Aorta (tissue), 5 donors: Measurements from ENCODE around the gene HOXD4. TPM values are rescaled to one million over a fixed set of nuclear protein-coding genes. Genes with fewer than 3 reads are reported as not detected.

ENCODE experiments used
- ATAC-seq: fragments of 200-7000 bp; cut with Tn5 transposase; one replicate; pipeline ENCODE4 v1.9.1; 2022; ENCODE audit warnings: moderate library complexity; ENCODE audit not compliant: low FRiP score
- DNase-seq, 2 donors: peaks; one replicate each; pipeline ENCODE4 v3.0.0-alpha.2; 2020
- H3K27ac ChIP-seq, 2 donors: one replicate each; pipeline ENCODE4 v1.5.1; 2013; ENCODE audit warnings: low read length in 2 of 2, mild to moderate bottlenecking in 2 of 2, moderate library complexity in 2 of 2, control low read depth in 1 of 2, inconsistent platforms in 1 of 2, low read depth in 1 of 2
- H3K27me3 ChIP-seq, 2 donors: one replicate each; pipeline ENCODE4 v1.6.1; 2013; ENCODE audit warnings: control low read depth in 1 of 2, low read length in 1 of 2, mild to moderate bottlenecking in 1 of 2, moderate library complexity in 1 of 2; ENCODE audit not compliant: insufficient read depth in 2 of 2, control insufficient read depth in 1 of 2
- H3K36me3 ChIP-seq, 2 donors: one replicate each; pipeline ENCODE4 v1.6.1; 2013; ENCODE audit warnings: control low read depth in 1 of 2, low read length in 1 of 2, mild to moderate bottlenecking in 1 of 2; ENCODE audit not compliant: insufficient read depth in 2 of 2, control insufficient read depth in 1 of 2
- H3K4me1 ChIP-seq, 2 donors: one replicate each; pipeline ENCODE4 v1.6.1; 2013; ENCODE audit warnings: low read length in 2 of 2, control low read depth in 1 of 2, mild to moderate bottlenecking in 1 of 2, moderate library complexity in 1 of 2; ENCODE audit not compliant: insufficient read depth in 2 of 2, control insufficient read depth in 1 of 2
- H3K4me3 ChIP-seq, 2 donors: one replicate each; pipeline ENCODE4 v1.5.1; 2013; ENCODE audit warnings: low read length in 2 of 2, control low read depth in 1 of 2, mild to moderate bottlenecking in 1 of 2
- H3K9me3 ChIP-seq: one replicate; pipeline ENCODE4 v1.6.1; 2013; ENCODE audit warnings: mild to moderate bottlenecking, low read length; ENCODE audit not compliant: control insufficient read depth
- WGBS, 2 donors: extraction: QIAGEN DNeasy Blood & Tissue Kit; methylation state at CpG; one replicate each; pipeline ENCODE4 v1.1.7; 2013; 5-methylcytosine and 5-hydroxymethylcytosine counted together
- intact Hi-C, 2 donors: fragments of 100-400 bp; cut with DNase I; formaldehyde crosslinking; loops; one replicate each; pipeline versions ENCODE4 v1.14.2 to v1.15.0; 2022
- long read RNA-seq, 2 donors: library from polyadenylated mRNA; unstranded; transcript quantifications; one replicate each; pipeline ENCODE4 v2.0.0, GENCODE V29; 2020 to 2021
- polyA plus RNA-seq, 2 donors: library from polyadenylated mRNA; stranded (reverse); fragments of 200-250 nt; gene quantifications; one replicate each; pipeline ENCODE4 v1.2.3, GENCODE V29; 2013
- total RNA-seq, 2 donors: library from RNA; stranded (reverse); fragmentation: NEBNext Ultra II Directional; extraction: Animal tissue kit (Norgen Biotek cat#: 25700); gene quantifications; one replicate each; pipeline ENCODE4 v1.2.1, GENCODE V29; 2021
- donor health status: healthy with polysubstance abuse.
- donor health status: Bipolar disorder and iron deficiency.
- donor health status: DM: no; HTN: no; CAD: no.
- donor health status: DM: no; HTN: no; CAD: no.
- donor health status: DM: yes; HTN: yes; CAD: no.

HOXD4 gene
- total RNA-seq (1 to 10 TPM; 7.7 to 9.8 TPM), polyA plus RNA-seq (1 to 10 TPM in 1 of 2 donors, not detected in 1; 7.7 TPM)
- long read RNA-seq, donor 1, partial matches to known transcripts, result 0 of 4 reads
- long read RNA-seq, donor 1, other reads (novel, unspliced or antisense), result 0 of 4 reads
- long read RNA-seq, donor 2, partial matches to known transcripts, result 0 of 1 reads
- long read RNA-seq, donor 2, other reads (novel, unspliced or antisense), result 0 of 1 reads

DNA sequence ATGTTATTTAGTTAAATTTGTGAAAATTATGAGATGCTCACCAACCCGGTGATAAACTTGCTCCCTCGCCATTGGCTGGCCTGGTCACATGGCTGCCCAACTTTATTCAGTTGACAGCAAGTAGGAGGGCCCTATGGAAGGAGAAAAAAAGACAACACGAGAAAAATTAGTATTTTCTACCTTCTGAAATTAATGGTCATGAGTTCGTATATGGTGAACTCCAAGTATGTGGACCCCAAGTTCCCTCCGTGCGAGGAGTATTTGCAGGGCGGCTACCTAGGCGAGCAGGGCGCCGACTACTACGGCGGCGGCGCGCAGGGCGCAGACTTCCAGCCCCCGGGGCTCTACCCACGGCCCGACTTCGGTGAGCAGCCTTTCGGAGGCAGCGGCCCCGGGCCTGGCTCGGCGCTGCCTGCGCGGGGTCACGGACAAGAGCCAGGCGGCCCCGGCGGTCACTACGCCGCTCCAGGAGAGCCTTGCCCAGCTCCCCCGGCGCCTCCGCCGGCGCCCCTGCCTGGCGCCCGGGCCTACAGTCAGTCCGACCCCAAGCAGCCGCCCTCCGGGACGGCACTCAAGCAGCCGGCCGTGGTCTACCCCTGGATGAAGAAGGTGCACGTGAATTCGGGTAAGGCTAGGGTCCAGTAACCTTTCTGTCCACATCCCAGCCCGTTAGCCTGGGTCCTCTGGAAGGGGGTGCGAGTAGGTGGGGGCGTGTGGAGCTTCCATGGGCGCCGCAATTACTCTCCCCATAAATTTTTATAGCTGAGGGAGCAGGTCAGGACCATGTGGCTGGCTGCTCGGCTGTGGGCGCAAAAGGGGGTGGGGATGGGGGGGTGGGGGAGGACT is at the start of gene HOXD4:
TSS of gene HOXD4 (plus strand) at position 109 of the 846 bp plus-strand sequence. CDS start at position 193, 84 bp downstream.
- Histone ChIP-seq H3K36me3 (no peaks in the 10 kb centered on the region), H3K4me1 (no peaks in the 10 kb centered on the region), H3K4me3 (no peak within 1 kb of the TSS), H3K27ac (no peak within 1 kb of the TSS), H3K27me3 (no peaks in the 10 kb centered on the region), H3K9me3 (no peaks in the 10 kb centered on the region)
- WGBS, 2 donors, result 46 to 71% methylated on average over 55 of the region's 55 CpGs
- intact Hi-C loops, result no loop called here
- DNase-seq (peak in 1 of 2 donors; percentile 67), ATAC-seq (peak; percentile 12)

- Histone ChIP-seq H3K9me3 (no peaks in the 10 kb centered on the region), H3K27ac (no peak overlapping the region), H3K4me3 (no peak overlapping the region), H3K4me1 (no peaks in the 10 kb centered on the region), H3K27me3 (peaks cover 0 to 5% of the 10 kb centered on the region in 2 donors), H3K36me3 (no peaks in the 10 kb centered on the region)
- intact Hi-C loops, result no loop called here
- DNase-seq (peak in 1 of 2 donors; percentile 8), ATAC-seq (no peak)
- WGBS, 2 donors, result 83% methylated on average over 5 of the region's 5 CpGs
Observed at GRCh38 chr2:176101842-176102241, 49.5 kb upstream of the HOXD4 start.

DNA sequence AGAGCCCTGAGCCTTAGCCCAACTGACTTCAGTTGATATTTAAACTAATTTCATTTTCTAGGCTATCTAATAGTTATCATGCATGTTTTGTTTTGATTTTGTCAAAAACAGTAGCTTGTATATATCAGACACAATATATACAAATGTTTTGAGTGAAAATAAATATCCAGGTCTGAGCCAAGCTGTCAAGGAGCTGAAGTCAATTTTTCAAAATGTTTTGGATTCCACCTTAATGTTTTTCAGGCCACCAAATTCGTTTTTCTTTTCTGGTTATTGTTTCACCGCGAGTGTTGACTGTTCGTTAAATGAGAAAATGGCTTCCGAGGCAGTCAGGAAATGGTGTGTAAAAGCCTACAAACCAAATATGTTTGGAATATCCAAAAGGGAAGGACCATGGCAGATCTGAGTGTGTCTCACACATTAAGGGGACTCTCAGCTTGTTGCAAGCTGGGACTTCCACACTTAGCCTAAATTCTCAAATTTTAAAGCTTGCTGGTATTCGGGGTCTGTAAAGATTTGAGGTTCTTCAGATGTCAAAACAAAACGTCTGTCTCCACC is 49.0 kb upstream of the HOXD4 start:
- DNase-seq, result no peak
- H3K27ac ChIP-seq, result no peak overlapping the region
- WGBS, 2 donors, result 60 to 62% methylated on average over 7 of the region's 7 CpGs
- no peaks in the 10 kb centered on the region for H3K9me3 ChIP-seq
- ATAC-seq, result no peak
- intact Hi-C loops, result no loop called here
- H3K27me3 ChIP-seq, result peaks cover 0 to 7% of the 10 kb centered on the region in 2 donors
- H3K36me3 ChIP-seq, result no peaks in the 10 kb centered on the region
- H3K4me1 ChIP-seq, result no peaks in the 10 kb centered on the region
- no peak overlapping the region for H3K4me3 ChIP-seq

- Histone ChIP-seq H3K27ac (no peak overlapping the region), H3K9me3 (no peaks in the 10 kb centered on the region), H3K4me1 (no peaks in the 10 kb centered on the region), H3K4me3 (no peak overlapping the region), H3K36me3 (no peaks in the 10 kb centered on the region), H3K27me3 (peaks cover 0 to 7% of the 10 kb centered on the region in 2 donors)
- WGBS, 2 donors, result 73 to 76% methylated on average over 7 of the region's 7 CpGs
- ATAC-seq (no peak), DNase-seq (no peak)
- intact Hi-C loops, result no loop called here
Observed at GRCh38 chr2:176103194-176103593, 48.2 kb upstream of the HOXD4 start.

- Histone ChIP-seq H3K9me3 (no peaks in the 10 kb centered on the region), H3K36me3 (no peaks in the 10 kb centered on the region), H3K27me3 (peaks cover 0 to 7% of the 10 kb centered on the region in 2 donors), H3K4me1 (no peaks in the 10 kb centered on the region), H3K27ac (no peak overlapping the region), H3K4me3 (no peak overlapping the region)
- DNase-seq, result peak in 1 of 2 donors; percentile 17
- intact Hi-C loops, result no loop called here
- no peak for ATAC-seq
- WGBS, 2 donors, result 20 to 22% methylated on average over 17 of the region's 17 CpGs
Observed at GRCh38 chr2:176103742-176104315, 47.5 kb upstream of the HOXD4 start.

DNA sequence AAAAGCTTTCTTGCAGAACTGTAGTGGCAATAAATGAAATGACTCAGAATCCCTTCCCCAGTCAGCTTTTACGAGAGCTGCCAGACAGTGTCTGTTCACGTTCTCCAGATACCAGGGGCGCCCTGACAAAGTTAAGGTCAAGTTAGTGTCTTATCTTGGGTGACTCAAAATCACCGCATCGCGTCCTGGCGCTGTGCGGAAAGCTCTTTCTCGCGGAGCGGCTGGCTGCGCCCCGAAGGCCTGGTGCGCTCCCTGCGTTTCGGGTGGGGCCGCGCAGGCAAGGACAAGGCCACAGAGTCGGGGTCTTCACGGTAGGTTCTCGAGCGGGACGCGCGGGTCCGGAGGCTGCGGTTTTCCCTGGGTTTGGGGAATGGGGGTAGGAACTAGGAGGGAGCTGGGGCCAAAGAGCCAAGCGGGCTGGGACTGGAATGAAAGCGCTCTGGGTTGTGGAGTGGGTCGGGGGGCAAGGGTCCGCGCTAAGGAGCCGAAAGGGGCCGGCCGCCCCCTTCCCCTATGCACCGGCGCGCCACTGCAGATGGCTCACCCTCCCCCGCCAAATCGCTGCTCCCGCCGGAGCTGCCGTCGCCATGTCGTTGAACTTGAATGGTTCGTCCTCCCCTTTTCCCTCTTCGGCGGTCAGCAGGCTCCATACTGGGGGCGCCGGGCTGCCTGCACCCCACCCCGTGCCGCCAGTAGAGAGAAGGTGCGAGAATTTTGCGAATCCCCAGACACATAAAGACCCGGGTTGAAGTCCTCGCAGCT is 46.9 kb upstream of the HOXD4 start:
- 5 to 6% methylated on average over 54 to 56 of the region's 56 CpGs for WGBS, 2 donors
- no peaks in the 10 kb centered on the region for H3K9me3 ChIP-seq
- peak in 1 of 2 donors; percentile 35 for DNase-seq
- intact Hi-C loops, result no loop called here
- no peaks in the 10 kb centered on the region for H3K4me1 ChIP-seq
- no peak overlapping the region for H3K27ac ChIP-seq
- no peaks in the 10 kb centered on the region for H3K36me3 ChIP-seq
- no peak overlapping the region for H3K4me3 ChIP-seq
- peaks cover 0 to 7% of the 10 kb centered on the region in 2 donors for H3K27me3 ChIP-seq
- peak; percentile 22 for ATAC-seq

- no peaks in the 10 kb centered on the region for H3K36me3 ChIP-seq
- peaks cover 0 to 7% of the 10 kb centered on the region in 2 donors for H3K27me3 ChIP-seq
- 11 to 13% methylated on average over 25 of the region's 25 CpGs for WGBS, 2 donors
- intact Hi-C loops, result no loop called here
- peak in 1 of 2 donors; percentile 43 for DNase-seq
- H3K4me3 ChIP-seq, result no peak overlapping the region
- no peaks in the 10 kb centered on the region for H3K9me3 ChIP-seq
- no peak for ATAC-seq
- H3K27ac ChIP-seq, result no peak overlapping the region
- no peaks in the 10 kb centered on the region for H3K4me1 ChIP-seq
Observed at GRCh38 chr2:176105078-176105729, 46.1 kb upstream of the HOXD4 start.
